Lower leg skin (tissue), 4 donors: Measurements from ENCODE around the gene TWIST2. TPM values are rescaled to one million over a fixed set of nuclear protein-coding genes. Genes with fewer than 3 reads are reported as not detected.
A peak's percentile ranks its signal among the peaks of the same experiment; 100 is the strongest.

Source experiments
- DNase-seq, 2 donors: peaks; one replicate each; pipeline ENCODE4 v3.0.0-alpha.2; 2019; ENCODE audit warnings: low spot score in 2 of 2
- H3K4me3 ChIP-seq: fragments of 200-600 bp; sonication (generic); 2 replicates; pipeline ENCODE4 v1.5.1; 2017; ENCODE audit warnings: mild to moderate bottlenecking, low read depth; ENCODE audit not compliant: poor library complexity, severe bottlenecking
- POLR2A ChIP-seq, 2 donors: fragments of 450-650 bp; IDR thresholded peaks; one replicate each; pipeline ENCODE4 v1.6.1; 2016 to 2017; ENCODE audit warnings: antibody characterized with exemption in 2 of 2, mild to moderate bottlenecking in 1 of 2, moderate library complexity in 1 of 2
- WGBS, 2 donors: methylation state at CpG; one replicate each; pipeline ENCODE4 v1.1.5; 2018; 5-methylcytosine and 5-hydroxymethylcytosine counted together
- intact Hi-C: fragments of 100-400 bp; cut with DNase I; formaldehyde crosslinking; loops from one replicate; pipeline ENCODE4 v1.15.0; 2023; ENCODE audit warnings: low total_unique reads
- total RNA-seq, 4 donors: library from RNA; depleted of rRNA; stranded (reverse); fragments of >200 nt; gene quantifications; one replicate each; pipeline ENCODE4 v1.1.0, GENCODE V29; 2016
- TF ChIP-seq, protein P1 (sequence below), 3 donors: fragments of 450-650 bp; IDR thresholded peaks; one replicate each; pipeline ENCODE4 v1.5.1; 2016; ENCODE audit warnings: antibody characterized with exemption in 3 of 3, mild to moderate bottlenecking in 3 of 3, moderate library complexity in 2 of 3

TWIST2 gene
- total RNA-seq, 4 donors from 2014 or later = 36.5 to 47.8 (median 38.5) TPM

DNA sequence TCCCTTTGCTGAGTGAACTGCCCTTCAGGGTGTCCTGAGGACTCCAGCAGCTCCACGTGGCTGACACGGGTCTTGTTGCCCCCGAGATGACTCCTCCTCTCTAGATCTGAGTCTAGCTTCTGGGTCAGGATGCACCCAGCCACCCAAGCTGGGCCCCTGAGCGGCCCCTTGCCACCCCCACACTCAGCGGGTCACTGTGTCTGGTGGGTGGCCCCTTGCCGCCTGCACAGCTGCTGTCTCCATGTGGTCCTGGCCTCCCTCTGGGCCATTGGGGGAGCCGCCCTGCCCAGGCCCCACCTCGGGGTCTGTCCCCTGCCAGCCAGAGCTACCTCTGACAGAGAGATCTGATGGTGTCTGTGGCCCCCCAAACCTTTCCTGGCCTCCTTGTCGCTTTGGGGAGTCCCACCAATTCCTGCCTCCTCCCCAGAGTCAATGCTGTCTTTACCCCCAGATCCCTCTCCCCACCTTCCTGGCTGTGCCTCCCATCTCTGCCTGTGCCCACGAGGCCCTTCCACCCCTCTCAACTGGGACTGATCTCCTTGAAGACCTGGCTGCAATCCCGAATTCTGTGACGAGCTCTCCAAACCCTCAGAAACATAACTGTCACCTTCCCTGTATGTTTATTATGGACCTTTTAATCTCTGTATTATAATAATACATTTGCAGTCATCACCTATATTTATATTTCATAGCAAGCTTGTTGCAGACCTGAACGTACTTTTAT lies 46.5 kb downstream of the TWIST2 start:
- intact Hi-C loops = loop anchor here (2.0 kb wide), 1 partner anchor 38 kb away; no protein-coding TSS in a partner anchor
- DNase-seq = peak in 1 of 2 donors; percentile 84
- TF ChIP-seq POLR2A (IDR thresholded peaks at IDR 0.05) = no peak
- TF ChIP-seq, protein P1, sequence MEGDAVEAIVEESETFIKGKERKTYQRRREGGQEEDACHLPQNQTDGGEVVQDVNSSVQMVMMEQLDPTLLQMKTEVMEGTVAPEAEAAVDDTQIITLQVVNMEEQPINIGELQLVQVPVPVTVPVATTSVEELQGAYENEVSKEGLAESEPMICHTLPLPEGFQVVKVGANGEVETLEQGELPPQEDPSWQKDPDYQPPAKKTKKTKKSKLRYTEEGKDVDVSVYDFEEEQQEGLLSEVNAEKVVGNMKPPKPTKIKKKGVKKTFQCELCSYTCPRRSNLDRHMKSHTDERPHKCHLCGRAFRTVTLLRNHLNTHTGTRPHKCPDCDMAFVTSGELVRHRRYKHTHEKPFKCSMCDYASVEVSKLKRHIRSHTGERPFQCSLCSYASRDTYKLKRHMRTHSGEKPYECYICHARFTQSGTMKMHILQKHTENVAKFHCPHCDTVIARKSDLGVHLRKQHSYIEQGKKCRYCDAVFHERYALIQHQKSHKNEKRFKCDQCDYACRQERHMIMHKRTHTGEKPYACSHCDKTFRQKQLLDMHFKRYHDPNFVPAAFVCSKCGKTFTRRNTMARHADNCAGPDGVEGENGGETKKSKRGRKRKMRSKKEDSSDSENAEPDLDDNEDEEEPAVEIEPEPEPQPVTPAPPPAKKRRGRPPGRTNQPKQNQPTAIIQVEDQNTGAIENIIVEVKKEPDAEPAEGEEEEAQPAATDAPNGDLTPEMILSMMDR (IDR thresholded peaks at IDR 0.05) = no peak
- 62 to 70% methylated on average over 12 to 13 of the region's 13 CpGs for WGBS, 2 donors
- H3K4me3 ChIP-seq = no peak overlapping the region

- DNase-seq = peak in 1 of 2 donors; percentile 86
- TF ChIP-seq POLR2A (IDR thresholded peaks at IDR 0.05) = no peak
- TF ChIP-seq, protein P1 (IDR thresholded peaks at IDR 0.05) = no peak
- 50 to 85% methylated on average over 10 of the region's 10 CpGs for WGBS, 2 donors
- intact Hi-C loops = loop anchor here (2.0 kb wide), 1 partner anchor 38 kb away; no protein-coding TSS in a partner anchor
- no peak overlapping the region for H3K4me3 ChIP-seq
These were observed 47.0 kb downstream of the TWIST2 start for GRCh38 chr2:238894950-238895298.

DNA sequence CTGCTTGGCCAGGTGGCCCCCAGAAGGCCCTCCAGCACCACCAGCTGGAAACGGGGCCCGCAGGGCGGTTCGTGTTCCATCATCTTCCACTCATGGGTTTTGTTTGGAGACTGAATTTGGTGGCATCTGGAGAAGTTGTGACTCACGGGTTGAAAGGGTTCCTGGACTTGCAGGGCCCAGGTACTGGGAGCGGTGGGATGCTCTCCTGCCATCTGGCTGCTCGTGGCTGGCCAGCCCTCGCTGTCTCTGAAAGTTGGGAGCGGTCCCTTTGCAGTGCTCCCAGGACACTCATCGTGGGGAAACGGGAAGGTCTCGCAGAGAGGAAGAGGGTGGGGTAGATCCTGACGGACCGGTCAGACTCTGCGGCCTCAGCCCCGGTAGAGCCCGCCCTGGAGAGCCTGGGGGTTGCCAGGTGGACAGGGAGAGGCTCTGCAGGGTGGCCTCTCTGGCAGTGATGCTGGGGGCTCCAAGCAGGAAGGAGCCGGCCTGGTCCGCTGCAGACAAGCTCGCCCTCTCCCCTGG lies 47.5 kb downstream of the TWIST2 start:
- H3K4me3 ChIP-seq = no peak overlapping the region
- WGBS, 2 donors = 53 to 59% methylated on average over 16 to 20 of the region's 20 CpGs
- peak in 1 of 2 donors; percentile 82 for DNase-seq
- intact Hi-C loops = loop anchor here (2.0 kb wide), 1 partner anchor 37 kb away; no protein-coding TSS in a partner anchor
- TF ChIP-seq, protein P1 (IDR thresholded peaks at IDR 0.05) = no peak
- TF ChIP-seq POLR2A (IDR thresholded peaks at IDR 0.05) = no peak

- peak; percentile 62 to 91 for DNase-seq
- intact Hi-C loops = loop anchor here (2.0 kb wide), 1 partner anchor 37 kb away; no protein-coding TSS in a partner anchor
These were observed 48.2 kb downstream of the TWIST2 start for GRCh38 chr2:238895891-238896600.

GRCh38 chr2:238896641-238897040 lies 48.8 kb downstream of the TWIST2 start:
- WGBS, 2 donors = 52 to 61% methylated on average over 5 of the region's 5 CpGs
- peak in 1 of 2 donors; percentile 81 for DNase-seq
- intact Hi-C loops = no loop called here
- no peak for TF ChIP-seq POLR2A (IDR thresholded peaks at IDR 0.05)
- TF ChIP-seq, protein P1 (IDR thresholded peaks at IDR 0.05) = no peak
- no peak overlapping the region for H3K4me3 ChIP-seq

More at GRCh38 chr2:238895891-238896600, 48.2 kb downstream of the TWIST2 start:
- no peak for TF ChIP-seq POLR2A (IDR thresholded peaks at IDR 0.05)
- TF ChIP-seq, protein P1 (IDR thresholded peaks at IDR 0.05) = no peak
- H3K4me3 ChIP-seq = no peak overlapping the region
- WGBS, 2 donors = 35 to 51% methylated on average over 27 of the region's 27 CpGs
